H9 (cell line): ENCODE measurements around the gene PIM3. TPM values are rescaled to one million over a fixed set of nuclear protein-coding genes. Genes with fewer than 3 reads are reported as not detected.

Experiments
- DNase-seq: peaks from one replicate; pipeline ENCODE4 v3.0.0-alpha.2; 2017
- H2AFZ ChIP-seq: one replicate; pipeline ENCODE4 v1.6.1; 2013; ENCODE audit warnings: mild to moderate bottlenecking, low read length, control low read depth, moderate library complexity
- H2AK5ac ChIP-seq: 2 replicates; pipeline ENCODE4 v1.6.1; 2013; ENCODE audit warnings: low read length, control low read depth, mixed read lengths; ENCODE audit not compliant: insufficient read length
- H2BK120ac ChIP-seq: one replicate; pipeline ENCODE4 v1.6.1; 2013; ENCODE audit warnings: low read depth, mild to moderate bottlenecking, low read length, control low read depth, inconsistent platforms; ENCODE audit not compliant: poor library complexity, severe bottlenecking
- H2BK12ac ChIP-seq: 2 replicates; pipeline ENCODE4 v1.6.1; 2013; ENCODE audit warnings: low read length, control low read depth, mixed read lengths, low read depth; ENCODE audit not compliant: insufficient read length
- H2BK15ac ChIP-seq: 2 replicates; pipeline ENCODE4 v1.6.1; 2013; ENCODE audit warnings: low read depth, low read length, control low read depth
- H2BK20ac ChIP-seq: one replicate; pipeline ENCODE4 v1.6.1; 2013; ENCODE audit warnings: low read depth, mild to moderate bottlenecking, low read length, control low read depth, inconsistent platforms; ENCODE audit not compliant: poor library complexity, severe bottlenecking
- H2BK5ac ChIP-seq: 2 replicates; pipeline ENCODE4 v1.6.1; 2013; ENCODE audit warnings: low read length, control low read depth, mixed read lengths; ENCODE audit not compliant: insufficient read length
- H3K14ac ChIP-seq: 2 replicates; pipeline ENCODE4 v1.6.1; 2013; ENCODE audit warnings: low read length, control low read depth; ENCODE audit not compliant: insufficient read depth
- H3K18ac ChIP-seq: 2 replicates; pipeline ENCODE4 v1.6.1; 2013; ENCODE audit warnings: low read depth, mild to moderate bottlenecking, mixed read lengths, low read length, control low read depth; ENCODE audit not compliant: insufficient read length
- H3K23ac ChIP-seq: 2 replicates; pipeline ENCODE4 v1.6.1; 2013; ENCODE audit warnings: low read length, control low read depth, mixed read lengths, low read depth; ENCODE audit not compliant: insufficient read length
- H3K23me2 ChIP-seq: 2 replicates; pipeline ENCODE4 v1.6.1; 2013; ENCODE audit warnings: low read depth, mild to moderate bottlenecking, mixed read lengths, low read length, control low read depth; ENCODE audit not compliant: insufficient read length, poor library complexity, severe bottlenecking
- H3K27ac ChIP-seq: 2 replicates; pipeline ENCODE4 v1.5.1; 2013; ENCODE audit warnings: low read length, control low read depth, mixed read lengths, low read depth; ENCODE audit not compliant: insufficient read length
- H3K27me3 ChIP-seq: 2 replicates; pipeline ENCODE4 v1.6.1; 2013; ENCODE audit warnings: low read length, control low read depth, inconsistent platforms; ENCODE audit not compliant: insufficient read depth
- H3K4ac ChIP-seq: 2 replicates; pipeline ENCODE4 v1.6.1; 2013; ENCODE audit warnings: low read depth, mild to moderate bottlenecking, control low read depth, inconsistent platforms, low read length, moderate library complexity
- H3K4me1 ChIP-seq: 2 replicates; pipeline ENCODE4 v1.6.1; 2013; ENCODE audit warnings: low read length, control low read depth, inconsistent platforms; ENCODE audit not compliant: insufficient read depth
- H3K4me2 ChIP-seq: 2 replicates; pipeline ENCODE4 v1.6.1; 2013; ENCODE audit warnings: low read length, control low read depth, mixed read lengths; ENCODE audit not compliant: insufficient read length, insufficient read depth
- H3K56ac ChIP-seq: 2 replicates; pipeline ENCODE4 v1.6.1; 2013; ENCODE audit warnings: low read depth, mild to moderate bottlenecking, mixed read lengths, low read length, control low read depth; ENCODE audit not compliant: insufficient read length
- H3K79me1 ChIP-seq: 2 replicates; pipeline ENCODE4 v1.6.1; 2013; ENCODE audit warnings: low read depth, mild to moderate bottlenecking, moderate library complexity, low read length, control low read depth, inconsistent platforms; ENCODE audit not compliant: insufficient read depth, poor library complexity, severe bottlenecking
- H3K79me2 ChIP-seq: 2 replicates; pipeline ENCODE4 v1.6.1; 2013; ENCODE audit warnings: low read length, control low read depth, inconsistent platforms; ENCODE audit not compliant: insufficient read depth
- H3K9ac ChIP-seq: 2 replicates; pipeline ENCODE4 v1.6.1; 2013; ENCODE audit warnings: low read length, control low read depth, mixed read lengths; ENCODE audit not compliant: insufficient read length; ENCODE audit errors: extremely low read depth
- H3K9me3 ChIP-seq: one replicate; pipeline ENCODE4 v1.6.1; 2013; ENCODE audit warnings: low read depth, low read length, inconsistent platforms; ENCODE audit not compliant: control insufficient read depth
- H3T11ph ChIP-seq: one replicate; pipeline ENCODE4 v1.6.1; 2013; ENCODE audit warnings: mild to moderate bottlenecking, low read length, control low read depth, inconsistent platforms
- H4K20me1 ChIP-seq: one replicate; pipeline ENCODE4 v1.6.1; 2013; ENCODE audit not compliant: control insufficient read depth, insufficient read length, insufficient read depth
- H4K5ac ChIP-seq: 2 replicates; pipeline ENCODE4 v1.6.1; 2013; ENCODE audit warnings: low read depth, mild to moderate bottlenecking, mixed read lengths, low read length, control low read depth; ENCODE audit not compliant: insufficient read length
- H4K8ac ChIP-seq: replicated peaks from 2 replicates; pipeline ENCODE4 v1.6.1; 2013; ENCODE audit warnings: low read length, control low read depth, mixed read lengths, low read depth; ENCODE audit not compliant: insufficient read length
- H4K91ac ChIP-seq: 2 replicates; pipeline ENCODE4 v1.6.1; 2013; ENCODE audit warnings: low read depth, mild to moderate bottlenecking, moderate library complexity, mixed read lengths, low read length, control low read depth; ENCODE audit not compliant: insufficient read length
- H3K27ac Mint-ChIP-seq, 3 experiments: 2 replicates in 2 of 3; 3 replicates in 1 of 3; pipeline ENCODE4 v1.8.0; 2020 to 2021; ENCODE audit warnings: mixed read lengths in 3 of 3, mild to moderate bottlenecking in 1 of 3, moderate library complexity in 1 of 3
- H3K27me3 Mint-ChIP-seq: 2 replicates; pipeline ENCODE4 v1.8.0; 2021; ENCODE audit warnings: low read depth, mild to moderate bottlenecking, moderate library complexity, mixed read lengths
- H3K36me3 Mint-ChIP-seq, 3 experiments: 2 replicates in 2 of 3; 3 replicates in 1 of 3; pipeline ENCODE4 v1.8.0; 2020 to 2021; ENCODE audit warnings: low read depth in 3 of 3, mixed read lengths in 3 of 3; ENCODE audit not compliant: insufficient read depth in 1 of 3
- H3K4me1 Mint-ChIP-seq, 2 experiments: 2 replicates each; pipeline ENCODE4 v1.8.0; 2020; ENCODE audit warnings: mixed read lengths in 2 of 2
- H3K4me3 Mint-ChIP-seq, 2 experiments: 2 replicates in 1 of 2; 3 replicates in 1 of 2; pipeline ENCODE4 v1.8.0; 2020 to 2021; ENCODE audit warnings: mild to moderate bottlenecking in 2 of 2, mixed read lengths in 2 of 2, moderate library complexity in 1 of 2
- H3K9me3 Mint-ChIP-seq, 2 experiments: 2 replicates in 1 of 2; 3 replicates in 1 of 2; pipeline ENCODE4 v1.8.0; 2020; ENCODE audit warnings: mild to moderate bottlenecking in 2 of 2, mixed read lengths in 2 of 2, moderate library complexity in 1 of 2
- CTCF ChIP-seq: fragments of 200-600 bp; sonication (generic); conservative IDR thresholded peaks from 3 replicates; pipeline ENCODE4 v1.8.0; 2021; ENCODE audit warnings: antibody characterized with exemption, mild to moderate bottlenecking
- WGBS: extraction: QIAGEN DNeasy Blood & Tissue Kit; methylation state at CpG from one replicate; pipeline ENCODE4 v1.1.7; 2013; ENCODE audit warnings: missing lambda C conversion rate, low lambda C conversion rate, mixed read lengths; ENCODE audit not compliant: insufficient read length; ENCODE audit errors: extremely low coverage; 5-methylcytosine and 5-hydroxymethylcytosine counted together
- total RNA-seq: library from RNA; stranded (reverse); gene quantifications from 2 replicates; pipeline ENCODE4 v1.2.1, GENCODE V29; 2021

PIM3 gene
- total RNA-seq, 1 experiment from 2014 or later = 43.4 TPM

GRCh38 chr22:49991167-49991566 is 30.6 kb downstream of the PIM3 start:
- H3T11ph ChIP-seq = no peak overlapping the region
- no peak overlapping the region for H4K91ac ChIP-seq
- H3K27me3 ChIP-seq = no peaks in the 10 kb centered on the region
- peaks cover 3% of the 10 kb centered on the region in 2 experiments; a peak in 1 of 4 replicates for H3K4me1 Mint-ChIP-seq
- H2AK5ac ChIP-seq = no peak overlapping the region
- no peak overlapping the region for H4K5ac ChIP-seq
- no peak overlapping the region for H3K14ac ChIP-seq
- no peak for DNase-seq
- no peak overlapping the region for H3K9ac ChIP-seq
- H2AFZ ChIP-seq = no peak overlapping the region
- H3K4me2 ChIP-seq = no peak overlapping the region
- WGBS = no CpG with 5 or more reads among the region's 6 CpGs
- H3K27ac Mint-ChIP-seq = no peak overlapping the region
- H3K79me2 ChIP-seq = no peaks in the 10 kb centered on the region
- H3K79me1 ChIP-seq = no peaks in the 10 kb centered on the region
- no peaks in the 10 kb centered on the region for H3K9me3 ChIP-seq
- no peak overlapping the region for H3K27ac ChIP-seq
- no peak overlapping the region for H2BK5ac ChIP-seq
- H2BK15ac ChIP-seq = no peak overlapping the region
- no peaks in the 10 kb centered on the region for H3K4me1 ChIP-seq
- TF ChIP-seq CTCF = no peak
- no peaks in the 10 kb centered on the region for H3K23me2 ChIP-seq
- H3K4ac ChIP-seq = no peak overlapping the region
- H4K8ac ChIP-seq = no peak overlapping the region
- H2BK12ac ChIP-seq = no peak overlapping the region
- H2BK20ac ChIP-seq = no peak overlapping the region
- H3K27me3 Mint-ChIP-seq = peaks cover 56% of the 10 kb centered on the region
- H3K56ac ChIP-seq = no peak overlapping the region
- H3K36me3 Mint-ChIP-seq = peaks cover 0 to 5% (median 1%) of the 10 kb centered on the region in 3 experiments; a peak in 3 of 7 replicates
- H3K23ac ChIP-seq = no peak overlapping the region
- H3K18ac ChIP-seq = no peak overlapping the region
- H3K9me3 Mint-ChIP-seq = peaks cover 34 to 39% of the 10 kb centered on the region in 2 experiments
- no peak overlapping the region for H2BK120ac ChIP-seq
- H4K20me1 ChIP-seq = no peaks in the 10 kb centered on the region
- H3K4me3 Mint-ChIP-seq = no peak overlapping the region
